Right ventricle myocardium superior (tissue), 1 donor: ENCODE data around the gene CLIC6. TPM values are rescaled to one million over a fixed set of nuclear protein-coding genes. Genes with fewer than 3 reads are reported as not detected.
"Not testable (repeated sequence)": the region's sequence is repeated elsewhere in the genome, so short reads cannot be mapped to it uniquely, and the experiment has no call there.

ENCODE experiments used
- ATAC-seq: fragments of 200-7000 bp; cut with Tn5 transposase; one replicate; pipeline ENCODE4 v1.9.1; 2020; ENCODE audit warnings: mild to moderate bottlenecking; ENCODE audit not compliant: poor library complexity
- DNase-seq: peaks from one replicate; pipeline ENCODE4 v3.0.0-alpha.2; 2020
- intact Hi-C: fragments of 100-400 bp; cut with DNase I; formaldehyde crosslinking; loops from one replicate; pipeline ENCODE4 v1.11.2; 2022
- total RNA-seq: library from RNA; stranded (reverse); fragmentation: NEBNext Ultra II Directional; extraction: Animal tissue kit (Norgen Biotek cat#: 25700); gene quantifications from one replicate; pipeline ENCODE4 v1.2.1, GENCODE V29; 2021
- donor health status: DM: no; HTN: yes; CAD: no; lungs with severe emphysema.

The CLIC6 gene
- total RNA-seq, 1 donor from 2014 or later = 7.7 TPM

GRCh38 chr21:34713621-34714020 is 44.8 kb downstream of the CLIC6 start:
- no peak for DNase-seq
- intact Hi-C loops = no loop called here
- no peak for ATAC-seq

GRCh38 chr21:34715518-34715917 is 46.7 kb downstream of the CLIC6 start:
- DNase-seq (no peak), ATAC-seq (no peak)
- intact Hi-C loops = no loop called here

GRCh38 chr21:34715985-34716596 is 47.3 kb downstream of the CLIC6 start:
- ATAC-seq (no peak), DNase-seq (no peak)
- intact Hi-C loops = no loop called here

- intact Hi-C loops, DNase-seq, ATAC-seq: not testable (repeated sequence)
These were observed 49.7 kb downstream of the CLIC6 start for GRCh38 chr21:34718529-34718928.

- no peak for ATAC-seq
- DNase-seq = no peak
- intact Hi-C loops = no loop called here
These were observed 54.0 kb downstream of the CLIC6 start for GRCh38 chr21:34722684-34723300.

- DNase-seq = no peak
- no peak for ATAC-seq
- intact Hi-C loops = no loop called here
These were observed 55.5 kb downstream of the CLIC6 start for GRCh38 chr21:34724131-34724856.

- intact Hi-C loops = no loop called here
- no peak for DNase-seq
- ATAC-seq = no peak
These were observed 56.0 kb downstream of the CLIC6 start for GRCh38 chr21:34724857-34725195.

- intact Hi-C loops = no loop called here
- DNase-seq (no peak), ATAC-seq (no peak)
These were observed 58.0 kb downstream of the CLIC6 start for GRCh38 chr21:34726627-34727337.

GRCh38 chr21:34728479-34728878 is 59.7 kb downstream of the CLIC6 start:
- no peak for ATAC-seq
- DNase-seq = no peak
- intact Hi-C loops = no loop called here

- intact Hi-C loops = no loop called here
- ATAC-seq (no peak), DNase-seq (no peak)
These were observed 61.4 kb downstream of the CLIC6 start for GRCh38 chr21:34730194-34730593.

GRCh38 chr21:34730756-34731445 is 62.1 kb downstream of the CLIC6 start:
- DNase-seq = no peak
- intact Hi-C loops = no loop called here
- ATAC-seq = no peak

GRCh38 chr21:34732388-34732821 is 63.6 kb downstream of the CLIC6 start:
- no peak for ATAC-seq
- intact Hi-C loops = no loop called here
- DNase-seq = no peak

- no peak for DNase-seq
- intact Hi-C loops = no loop called here
- no peak for ATAC-seq
These were observed 65.1 kb downstream of the CLIC6 start for GRCh38 chr21:34733852-34734251.

GRCh38 chr21:34734696-34735095 is 65.9 kb downstream of the CLIC6 start:
- intact Hi-C loops = no loop called here
- no peak for DNase-seq
- ATAC-seq = no peak

GRCh38 chr21:34736116-34736874 is 67.5 kb downstream of the CLIC6 start:
- DNase-seq = no peak
- intact Hi-C loops = no loop called here
- no peak for ATAC-seq

- intact Hi-C loops = no loop called here
- ATAC-seq = no peak
- no peak for DNase-seq
These were observed 68.3 kb downstream of the CLIC6 start for GRCh38 chr21:34737115-34737514.

- ATAC-seq = no peak
- no peak for DNase-seq
- intact Hi-C loops = no loop called here
These were observed 71.4 kb downstream of the CLIC6 start for GRCh38 chr21:34740198-34740597.

- ATAC-seq = no peak
- intact Hi-C loops = no loop called here
- no peak for DNase-seq
These were observed 74.5 kb downstream of the CLIC6 start for GRCh38 chr21:34743285-34743684.
